GM10248 (cell line): ENCODE measurements around the gene CFAP61.
"Not testable (repeated sequence)": the region's sequence is repeated elsewhere in the genome, so short reads cannot be mapped to it uniquely, and the experiment has no call there.

Experiments used
- CTCF ChIA-PET: fragments of 300-600 bp; sonication (Branson Sonifier 250); formaldehyde crosslinking; extraction: SDS; loops from one replicate; lab custom pipeline; 2021; ENCODE audit warnings: antibody characterized with exemption; lab: Yijun Ruan, JAX
- POLR2A ChIA-PET: fragments of 350-650 bp; sonication (Branson Sonifier 250); formaldehyde crosslinking; extraction: SDS; loops from one replicate; lab custom pipeline; 2020; ENCODE audit warnings: antibody characterized with exemption; lab: Yijun Ruan, JAX
- DNase-seq: peaks from one replicate; pipeline ENCODE4 v3.0.0; 2012; ENCODE audit errors: extremely low spot score
- TF ChIP-seq, protein P1 (sequence below): IDR thresholded peaks from 2 replicates; pipeline ENCODE4 v1.5.1; 2012; ENCODE audit warnings: mild to moderate bottlenecking, low read depth; ENCODE audit errors: extremely low read depth, missing control alignments, control extremely low read depth

The CFAP61 gene

DNA sequence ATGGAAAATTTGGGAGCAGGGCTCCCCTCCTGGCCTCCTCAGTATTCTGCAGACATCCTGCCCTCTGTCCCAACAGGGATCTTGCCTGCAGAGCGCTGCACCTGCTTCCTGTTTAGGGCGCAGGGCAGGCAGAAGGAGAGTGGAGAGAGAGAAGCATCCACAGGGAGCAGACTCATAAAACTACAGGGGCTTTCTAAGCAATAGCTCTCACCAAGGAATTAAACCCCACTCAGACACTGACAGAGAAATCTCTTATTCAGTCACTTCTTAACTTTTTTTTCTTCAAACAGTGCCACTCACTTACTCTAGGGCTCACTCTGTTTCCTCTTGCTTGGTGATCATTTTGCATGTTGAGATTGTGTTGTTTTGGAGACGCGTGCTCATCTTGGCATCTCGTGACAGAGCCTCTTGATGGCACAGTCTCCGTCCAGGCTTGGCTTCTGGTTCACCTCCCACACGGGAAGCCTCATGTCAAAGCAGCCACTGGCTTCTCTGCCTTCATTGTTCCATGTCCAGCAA lies 162.5 kb downstream of the CFAP61 start:
- ChIA-PET POLR2A (no interaction called here), CTCF (no interaction called here)
- DNase-seq: no peak
- TF ChIP-seq, protein P1, sequence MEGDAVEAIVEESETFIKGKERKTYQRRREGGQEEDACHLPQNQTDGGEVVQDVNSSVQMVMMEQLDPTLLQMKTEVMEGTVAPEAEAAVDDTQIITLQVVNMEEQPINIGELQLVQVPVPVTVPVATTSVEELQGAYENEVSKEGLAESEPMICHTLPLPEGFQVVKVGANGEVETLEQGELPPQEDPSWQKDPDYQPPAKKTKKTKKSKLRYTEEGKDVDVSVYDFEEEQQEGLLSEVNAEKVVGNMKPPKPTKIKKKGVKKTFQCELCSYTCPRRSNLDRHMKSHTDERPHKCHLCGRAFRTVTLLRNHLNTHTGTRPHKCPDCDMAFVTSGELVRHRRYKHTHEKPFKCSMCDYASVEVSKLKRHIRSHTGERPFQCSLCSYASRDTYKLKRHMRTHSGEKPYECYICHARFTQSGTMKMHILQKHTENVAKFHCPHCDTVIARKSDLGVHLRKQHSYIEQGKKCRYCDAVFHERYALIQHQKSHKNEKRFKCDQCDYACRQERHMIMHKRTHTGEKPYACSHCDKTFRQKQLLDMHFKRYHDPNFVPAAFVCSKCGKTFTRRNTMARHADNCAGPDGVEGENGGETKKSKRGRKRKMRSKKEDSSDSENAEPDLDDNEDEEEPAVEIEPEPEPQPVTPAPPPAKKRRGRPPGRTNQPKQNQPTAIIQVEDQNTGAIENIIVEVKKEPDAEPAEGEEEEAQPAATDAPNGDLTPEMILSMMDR: no peak

GRCh38 chr20:20215976-20216727 lies 163.8 kb downstream of the CFAP61 start:
- ChIA-PET POLR2A (no interaction called here), CTCF (interaction anchor here (1.0 kb wide), 1 partner anchor 21 kb away, joined by 4 read pairs; no protein-coding TSS in a partner anchor)
- TF ChIP-seq, protein P1: no peak
- DNase-seq: no peak

DNA sequence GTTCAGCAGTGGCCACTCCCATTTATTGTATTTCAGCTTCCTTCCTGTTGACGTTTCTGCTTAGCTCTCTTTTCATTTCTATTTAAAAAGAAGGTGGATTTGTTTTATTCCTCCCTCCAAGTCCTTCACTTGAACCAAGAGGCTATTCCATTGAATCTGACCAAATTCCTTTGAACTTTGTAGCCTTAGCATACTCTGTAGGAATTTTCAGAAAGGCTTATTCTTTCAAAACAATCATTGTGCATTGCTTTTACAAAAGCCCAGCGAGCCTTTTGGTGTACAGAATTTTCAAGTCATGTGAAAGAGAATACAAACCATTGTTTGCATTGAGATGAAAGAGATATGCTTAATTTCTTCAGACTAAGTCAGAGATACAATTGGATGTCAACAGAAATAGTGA lies 164.6 kb downstream of the CFAP61 start:
- CTCF ChIA-PET: interaction anchor here (1.0 to 1.4 kb wide), 2 partner anchors 13 to 20 kb away, joined by 3 to 4 read pairs; no protein-coding TSS in a partner anchor
- TF ChIP-seq, protein P1: no peak
- no peak for DNase-seq
- POLR2A ChIA-PET: no interaction called here

DNA sequence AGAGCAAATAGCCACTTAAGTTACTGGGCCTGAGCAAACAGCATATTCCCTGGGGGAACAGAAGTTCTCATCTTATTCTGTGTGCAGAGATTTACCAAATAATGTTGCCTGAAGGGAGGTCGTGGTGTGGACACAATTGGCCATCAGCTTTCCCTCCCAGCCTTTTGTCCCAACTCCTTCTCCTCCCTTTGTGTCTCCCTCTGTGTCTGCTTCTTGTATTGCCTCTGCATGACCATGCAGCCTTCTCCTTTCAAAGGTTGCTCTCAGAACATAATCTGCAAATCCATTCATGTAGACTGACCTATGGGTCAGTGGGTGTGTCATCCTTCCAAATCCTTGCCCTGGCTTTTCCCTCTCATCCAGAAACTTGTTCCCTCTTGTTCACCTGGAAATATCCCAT lies 165.3 kb downstream of the CFAP61 start:
- CTCF ChIA-PET: interaction anchor here (1.0 to 2.1 kb wide), 3 partner anchors 13 to 22 kb away, joined by 3 to 7 read pairs (median 3); no protein-coding TSS in a partner anchor
- no peak for DNase-seq
- POLR2A ChIA-PET: no interaction called here
- TF ChIP-seq, protein P1: no peak

DNA sequence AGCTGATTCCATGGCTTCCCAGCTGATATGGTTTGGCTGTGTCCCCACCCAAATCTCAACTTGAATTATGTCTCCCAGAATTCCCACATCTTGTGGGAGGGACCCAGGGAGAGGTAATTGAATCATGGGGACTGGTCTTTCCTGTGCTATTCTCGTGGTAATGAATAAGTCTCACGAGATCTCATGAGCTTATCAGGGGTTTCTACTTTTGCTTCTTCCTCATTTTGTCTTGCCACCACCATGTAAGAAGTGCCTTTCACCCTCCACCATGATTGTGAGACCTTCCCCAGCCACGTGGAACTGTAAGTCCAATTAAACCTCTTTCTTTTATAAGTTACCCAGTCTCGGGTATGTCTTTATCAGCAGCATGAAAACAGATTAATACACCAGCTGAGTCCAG lies 165.8 kb downstream of the CFAP61 start:
- DNase-seq, POLR2A ChIA-PET: not testable (repeated sequence)
- CTCF ChIA-PET: interaction anchor here (1.0 to 2.1 kb wide), 3 partner anchors 14 to 22 kb away, joined by 3 to 7 read pairs (median 3); no protein-coding TSS in a partner anchor

DNA sequence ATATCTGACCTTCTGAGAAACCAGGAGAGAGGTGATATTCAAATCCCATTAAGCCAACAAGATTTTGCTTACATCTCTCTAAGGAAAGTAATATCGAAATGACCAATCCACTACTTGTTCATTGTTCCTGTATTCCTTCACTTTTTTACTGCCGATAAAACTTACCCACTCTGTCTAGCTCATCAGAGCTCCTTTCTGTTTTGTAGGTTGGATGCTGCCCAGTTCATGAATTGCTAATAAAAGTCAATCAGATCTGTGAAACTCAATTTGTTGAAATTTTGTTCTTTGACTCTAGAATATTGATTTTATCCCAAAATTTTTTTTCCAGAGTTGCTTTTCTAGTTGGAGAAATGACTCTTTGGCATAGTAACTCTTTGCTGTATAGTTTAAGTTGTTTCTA lies 166.7 kb downstream of the CFAP61 start:
- TF ChIP-seq, protein P1: no peak
- DNase-seq: no peak
- ChIA-PET POLR2A (no interaction called here), CTCF (interaction anchor here (0.8 to 2.1 kb wide), 2 partner anchors 18 to 30 kb away, joined by 4 to 7 read pairs; no protein-coding TSS in a partner anchor)

DNA sequence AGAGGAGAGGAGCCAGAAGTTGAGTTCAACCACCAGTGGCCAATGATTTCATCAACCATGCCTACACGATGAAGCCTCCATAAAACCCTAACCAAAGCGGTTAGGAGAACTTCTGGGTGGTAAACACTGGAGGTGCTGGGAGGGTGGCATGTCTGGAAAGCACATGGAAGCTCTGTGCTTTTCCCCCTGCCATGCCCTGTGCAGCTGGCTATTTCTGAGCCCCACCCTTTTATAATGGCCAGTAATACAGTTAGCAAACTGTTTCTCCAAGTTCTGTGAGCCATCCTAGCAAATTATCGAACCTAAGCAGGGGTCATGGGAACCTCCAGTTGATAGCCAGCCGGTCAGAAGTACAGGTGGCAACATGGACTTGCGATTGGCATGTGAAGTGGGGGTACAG lies 167.8 kb downstream of the CFAP61 start:
- TF ChIP-seq, protein P1: no peak
- CTCF ChIA-PET: interaction anchor here (1.5 to 6.2 kb wide), 2 partner anchors 17 to 20 kb away, joined by 3 to 35 read pairs; no protein-coding TSS in a partner anchor
- POLR2A ChIA-PET: no interaction called here
- DNase-seq: no peak
